Stimulated activated CD8-positive, alpha-beta memory T cell treated with anti-CD3 and anti-CD28 coated beads, Interleukin-7, amount 100 ng/mL, for 48 hours (primary cell): ENCODE measurements around the gene TBX21.
"Not testable (repeated sequence)": the region's sequence is repeated elsewhere in the genome, so short reads cannot be mapped to it uniquely, and the experiment has no call there.

ENCODE experiments used
- DNase-seq, 2 donors: peaks; one replicate each; pipeline ENCODE4 v3.0.0-alpha.2; 2020; ENCODE audit warnings: low read depth in 1 of 2; ENCODE audit errors: extremely low read depth in 1 of 2

The TBX21 gene

DNA sequence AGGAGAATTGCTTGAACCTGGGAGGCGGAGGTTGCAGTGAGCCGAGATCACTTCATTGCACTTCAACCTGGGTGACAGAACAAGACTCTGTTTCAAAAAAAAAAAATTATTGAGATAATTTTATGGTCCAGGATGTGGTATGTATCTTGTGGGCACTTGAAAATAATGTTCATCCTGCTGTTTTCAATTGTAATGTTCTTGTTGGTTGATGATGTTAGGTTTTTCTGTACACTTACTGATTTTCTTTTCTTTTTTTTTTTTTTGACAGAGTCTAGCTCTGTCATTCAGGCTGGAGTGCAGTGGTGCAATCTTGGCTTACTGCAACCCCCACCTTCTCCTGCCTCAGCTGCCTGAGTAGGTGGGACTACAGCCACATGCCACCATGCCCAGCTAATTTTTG, 29.7 kb downstream of the TBX21 start:
- no peak for DNase-seq

DNA sequence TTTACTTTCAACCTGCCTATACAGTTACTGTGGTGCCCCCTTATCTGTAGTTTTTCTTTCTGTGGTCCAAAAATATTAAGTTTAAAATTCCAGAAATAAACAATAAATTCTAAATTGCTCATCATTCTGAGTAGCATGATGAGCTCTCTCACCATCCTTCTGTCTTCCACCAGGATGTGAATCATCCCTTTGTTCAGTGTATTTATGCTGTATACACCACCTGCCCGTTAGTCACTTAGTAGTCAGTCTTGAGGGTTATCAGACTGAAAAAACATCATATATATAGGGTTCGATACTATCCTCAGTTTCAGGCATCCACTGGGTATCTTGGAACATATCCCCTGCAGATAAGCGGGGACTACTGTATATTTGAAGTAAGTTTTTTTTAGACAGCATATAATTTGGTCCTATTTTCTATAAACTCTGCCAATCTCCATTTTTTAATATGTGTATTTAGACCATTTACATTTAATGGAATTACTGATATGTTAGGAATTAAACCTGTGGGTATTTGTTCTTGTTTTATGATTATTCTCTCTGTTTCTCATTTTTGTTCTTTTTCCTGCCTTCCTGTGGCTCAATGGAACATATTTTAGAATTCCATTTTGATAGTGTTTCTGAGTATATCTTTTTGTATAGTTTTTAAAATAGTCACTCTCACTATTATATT, 31.0 kb downstream of the TBX21 start:
- no peak for DNase-seq

DNA sequence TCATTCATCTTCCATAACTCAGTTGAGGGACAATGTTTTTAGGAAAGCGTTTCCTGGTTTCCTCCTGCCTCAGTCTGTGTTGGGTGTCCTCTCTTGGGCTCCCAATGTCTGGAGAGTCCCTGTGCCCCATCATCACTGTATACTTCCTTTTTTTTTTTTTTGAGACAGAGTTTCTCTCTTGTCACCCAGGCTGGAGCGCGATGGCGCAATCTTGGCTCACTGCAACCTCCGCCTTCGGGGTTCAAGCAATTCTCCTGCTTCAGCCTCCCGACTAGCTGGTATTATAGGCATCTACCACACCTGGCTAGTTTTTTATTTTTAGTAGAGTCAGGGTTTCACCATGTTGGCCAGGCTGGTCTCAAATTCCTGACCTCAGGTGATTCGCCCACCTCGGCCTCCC, 40.6 kb downstream of the TBX21 start:
- DNase-seq = not testable (repeated sequence)

DNA sequence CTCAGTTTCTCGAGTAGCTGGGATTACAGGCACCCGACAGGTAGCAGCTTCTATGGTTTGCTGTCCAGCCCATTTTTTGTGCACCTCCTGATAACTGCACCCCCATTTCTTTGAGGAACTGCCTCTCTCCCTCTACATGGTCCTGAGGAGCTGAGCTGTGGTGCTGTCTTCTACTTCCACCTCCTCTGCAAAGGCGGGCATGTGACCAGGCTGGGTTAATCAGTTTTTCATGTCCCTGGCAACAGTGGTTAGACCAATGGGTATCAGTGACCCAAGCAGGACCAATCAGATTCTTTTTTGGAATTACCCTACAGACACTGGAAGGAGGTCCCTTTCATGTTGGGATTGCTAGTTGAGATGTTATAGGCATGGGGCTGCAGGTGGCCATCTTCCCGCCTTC, 41.3 kb downstream of the TBX21 start:
- DNase-seq = no peak

DNA sequence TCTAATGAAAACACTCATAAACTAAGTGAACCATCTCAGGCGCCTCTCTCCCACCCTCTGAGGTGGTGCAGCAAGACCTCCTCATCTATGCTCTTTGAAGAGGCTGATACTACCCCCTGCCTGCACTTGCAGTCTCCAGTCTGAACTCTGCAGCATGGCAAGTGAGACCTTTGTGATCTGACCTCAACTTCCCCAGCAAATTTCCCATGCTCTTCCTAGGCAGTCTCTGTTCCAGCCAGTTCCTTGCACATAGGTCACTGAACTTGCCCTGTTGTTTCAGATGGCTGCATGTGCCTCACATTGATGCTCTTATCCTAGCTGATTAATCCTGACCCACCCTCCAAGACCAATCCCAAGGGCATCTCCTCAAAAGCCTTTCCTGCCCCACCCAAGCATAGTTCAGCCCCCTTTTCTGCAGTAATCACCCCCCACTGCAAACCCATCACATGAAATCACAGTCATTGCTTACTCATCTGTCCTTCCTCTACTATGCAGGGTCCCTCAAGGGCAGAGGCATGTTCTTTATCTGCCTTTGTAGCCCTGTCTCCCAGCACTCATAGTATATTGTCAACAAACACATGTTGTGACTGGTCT, 42.0 kb downstream of the TBX21 start:
- no peak for DNase-seq

DNA sequence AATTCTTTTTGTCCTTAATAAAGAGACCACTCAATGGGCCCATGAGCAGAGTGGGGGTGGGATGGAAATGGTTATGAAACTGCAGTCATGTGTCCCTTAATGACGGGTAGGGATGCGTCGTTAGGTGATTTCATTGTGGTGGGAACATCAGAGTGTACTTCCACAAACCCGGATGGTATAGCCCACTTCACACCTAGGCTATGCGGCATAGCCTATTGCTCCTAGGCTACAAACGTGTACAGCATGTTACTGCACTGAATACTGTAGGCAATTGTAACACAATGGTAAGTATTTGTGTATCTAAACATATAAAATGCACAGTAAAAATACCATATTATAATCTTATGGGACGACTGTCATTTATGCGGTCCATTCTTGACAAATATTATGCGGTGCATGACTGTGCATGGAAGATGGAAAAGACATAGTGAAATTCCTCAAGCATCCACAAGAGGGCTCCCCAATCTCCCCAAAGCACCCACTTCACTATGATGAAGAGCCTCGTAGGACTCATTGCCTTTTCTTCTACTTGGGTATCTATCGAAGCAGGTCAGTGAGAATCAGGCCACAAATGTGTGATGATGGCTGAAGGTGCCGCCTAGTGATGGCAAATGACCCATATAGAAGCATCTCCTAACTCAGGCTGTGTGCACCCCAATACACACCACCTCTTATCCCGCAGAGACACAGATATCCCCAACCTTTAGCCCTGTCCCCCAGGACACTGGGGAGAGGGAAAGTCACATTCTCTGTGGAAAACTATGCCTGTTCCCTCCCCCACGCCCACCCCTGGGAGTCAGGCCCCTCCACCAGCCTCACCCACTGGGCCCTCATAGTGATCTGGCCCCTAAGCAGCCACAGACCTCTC, 43.5 kb downstream of the TBX21 start:
- no peak for DNase-seq

DNA sequence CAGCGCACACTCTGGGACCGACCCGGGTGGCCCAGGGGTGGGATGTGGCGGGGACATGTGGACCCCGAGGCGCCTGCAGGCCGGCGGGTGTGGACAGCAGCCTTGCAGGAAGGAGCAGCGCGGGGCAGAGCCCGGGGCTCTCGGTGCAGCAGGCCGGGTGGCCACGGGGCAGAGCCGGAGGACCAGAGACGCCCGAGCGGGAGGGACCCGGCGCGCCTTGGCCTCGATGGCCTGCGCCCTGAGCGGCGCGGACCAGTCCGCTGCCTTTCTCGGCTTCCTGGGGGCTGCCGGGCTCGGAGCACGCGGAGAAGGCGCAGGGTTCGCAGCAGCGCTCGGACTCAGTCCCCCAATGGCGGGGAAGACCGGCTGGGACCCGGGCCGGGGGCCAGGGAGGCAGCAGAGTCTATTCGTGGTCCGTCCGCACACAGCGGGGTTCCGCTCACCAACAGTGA, 45.2 kb downstream of the TBX21 start:
- DNase-seq = no peak

DNA sequence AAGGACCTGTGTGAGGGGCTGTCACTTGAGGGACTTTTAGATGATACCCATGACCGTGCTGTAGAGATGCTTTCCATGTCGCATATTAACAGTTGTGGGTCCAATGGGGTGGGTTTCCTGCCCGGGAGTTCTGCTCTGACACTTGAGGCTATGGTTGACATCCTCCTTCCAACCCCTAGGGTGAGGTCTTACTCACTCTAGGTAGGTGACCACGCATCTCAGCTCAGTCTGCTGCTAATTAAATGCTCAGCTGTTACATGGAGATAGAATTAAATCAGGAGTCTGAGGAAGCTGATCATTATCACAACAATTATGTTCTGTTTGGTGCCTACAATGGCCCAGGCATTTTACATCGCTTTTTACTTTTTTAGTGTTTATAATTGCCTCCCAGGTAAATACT, 48.4 kb downstream of the TBX21 start:
- no peak for DNase-seq

DNA sequence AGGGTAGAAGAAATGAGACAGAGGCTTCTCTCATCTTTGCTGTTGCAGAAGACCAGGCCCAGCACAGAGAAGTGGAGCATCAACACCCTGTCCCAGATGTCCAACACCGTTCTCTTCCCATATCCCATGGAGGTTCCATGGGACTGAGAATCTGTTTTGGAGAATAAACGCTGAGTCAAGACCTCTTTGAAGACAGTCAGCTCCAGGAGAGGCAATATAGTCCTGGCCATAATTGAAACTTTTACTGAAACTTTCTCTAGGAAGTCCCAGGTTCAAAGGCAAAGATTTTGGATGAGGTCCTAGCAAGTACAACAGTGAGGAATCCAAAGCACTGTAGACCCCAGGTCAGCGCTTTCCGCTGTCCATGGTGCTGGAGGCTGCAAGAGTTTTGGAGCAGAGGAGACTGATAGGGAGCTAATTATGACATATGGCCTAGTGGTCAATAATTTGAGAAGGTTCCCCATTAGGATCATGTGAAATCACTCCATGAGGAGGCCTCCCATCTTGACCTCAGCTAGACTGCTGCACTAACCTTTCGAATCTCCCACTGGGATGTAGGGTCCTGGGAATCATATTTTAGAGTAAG, 52.6 kb downstream of the TBX21 start:
- DNase-seq = no peak

DNA sequence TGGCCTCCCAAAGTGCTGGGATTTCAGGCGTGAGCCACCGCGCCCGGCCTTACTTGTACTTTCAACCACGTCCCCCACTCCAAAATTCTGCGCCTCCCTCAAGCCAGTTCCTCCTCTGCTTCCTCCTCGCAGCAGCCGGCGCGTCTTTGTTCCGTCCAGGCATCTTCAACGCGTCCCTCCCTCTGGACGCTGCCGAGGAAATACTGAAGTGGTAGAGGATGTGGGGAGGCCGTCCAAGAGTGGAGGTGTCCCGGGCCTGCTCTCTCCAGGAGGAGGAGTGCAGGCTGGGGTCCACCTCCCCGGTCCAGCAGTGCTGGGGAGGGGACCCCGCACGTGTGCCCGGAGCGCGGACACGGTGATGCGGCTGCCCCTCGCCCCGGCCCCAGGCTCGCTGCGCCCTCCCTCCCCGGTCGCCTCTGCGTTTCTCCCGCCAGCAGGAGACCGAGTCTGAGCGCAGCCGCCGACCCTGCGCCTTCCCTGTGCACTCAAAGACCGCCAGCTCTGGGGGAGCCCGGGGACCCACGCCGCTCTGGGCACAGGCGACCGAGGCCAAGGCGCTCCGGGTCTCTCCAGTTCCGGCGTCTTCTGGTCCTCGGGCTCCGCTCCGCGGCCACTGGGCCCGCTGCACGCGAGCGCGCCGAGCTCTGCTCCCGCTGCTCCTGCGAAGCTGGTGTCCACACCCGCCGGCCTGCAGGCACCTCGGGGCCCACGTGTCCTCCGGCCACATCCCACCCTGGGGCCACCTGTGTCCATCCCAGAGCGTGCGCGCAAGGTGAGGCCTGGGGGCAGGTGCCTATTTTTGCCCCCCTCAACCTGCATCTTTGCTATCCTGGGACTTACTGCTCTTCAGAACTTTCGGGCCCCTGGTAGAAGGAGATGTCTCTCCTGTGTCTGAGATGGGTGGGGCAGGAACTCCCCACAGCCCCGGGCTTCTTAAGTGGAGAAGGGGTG, 56.9 kb downstream of the TBX21 start:
- peak; percentile 36 for DNase-seq

DNA sequence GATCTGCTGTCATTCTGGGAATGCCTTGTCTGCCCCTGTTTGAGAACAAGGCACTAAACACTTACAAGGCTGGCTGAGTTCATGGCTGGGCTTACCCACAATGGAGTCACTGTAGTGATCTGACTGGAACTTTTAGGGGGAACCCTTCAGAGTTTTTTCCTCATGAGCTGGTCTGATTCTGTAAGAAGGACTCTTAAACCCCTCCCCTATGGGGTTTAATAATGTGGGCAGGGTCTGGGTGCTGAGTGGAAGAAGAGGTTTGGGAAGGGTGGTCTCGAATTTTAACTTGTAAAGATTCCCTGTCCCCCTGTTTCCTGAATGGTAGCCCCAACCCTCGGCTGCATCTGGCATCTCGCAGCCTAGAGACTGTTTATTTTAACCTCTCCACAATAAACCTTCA, 58.0 kb downstream of the TBX21 start:
- no peak for DNase-seq

DNA sequence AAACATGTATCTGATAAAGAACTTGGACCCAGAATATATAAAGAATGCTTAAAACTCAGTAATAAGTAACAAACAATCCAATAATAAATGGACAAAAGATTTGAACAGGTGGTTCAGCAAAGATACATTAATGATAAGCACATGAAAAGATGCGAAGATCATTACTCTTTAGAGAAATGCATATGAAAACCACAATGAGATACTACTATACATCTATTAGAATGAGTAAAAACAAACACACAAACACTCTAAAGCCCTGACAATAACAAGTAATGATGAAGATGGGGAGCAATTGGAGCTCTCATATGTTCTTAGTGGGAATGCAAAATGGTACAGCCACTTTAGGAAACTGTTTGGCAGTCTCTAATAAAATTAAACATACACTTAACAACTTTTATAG, 59.4 kb downstream of the TBX21 start:
- no peak for DNase-seq

DNA sequence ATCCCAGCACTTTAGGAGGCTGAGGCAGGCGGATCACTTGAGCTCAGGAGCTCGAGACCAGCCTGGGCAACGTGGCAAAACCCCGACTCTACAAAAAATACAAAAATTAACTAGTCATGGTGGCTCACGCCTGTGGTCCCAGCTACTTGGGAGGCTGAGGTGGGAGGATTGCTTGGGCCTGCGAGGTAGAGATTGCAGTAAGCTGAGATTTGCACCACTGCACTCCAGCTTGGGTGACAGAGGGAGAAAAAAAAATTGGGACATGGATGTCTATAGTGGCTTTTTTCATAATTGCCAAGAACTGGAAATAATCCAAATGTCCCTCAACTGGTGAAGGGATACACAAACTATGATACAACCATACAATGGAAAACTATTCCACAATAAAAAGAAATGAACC, 59.9 kb downstream of the TBX21 start:
- DNase-seq = no peak
